DMS53 (cell line): ENCODE measurements around the gene TOR2A.
"Not testable (repeated sequence)": the region's sequence is repeated elsewhere in the genome, so short reads cannot be mapped to it uniquely, and the experiment has no call there.

Experiments
- DNase-seq: peaks from one replicate; lab custom pipeline; 2025; lab: John Stamatoyannopoulos, UW

TOR2A gene

DNA sequence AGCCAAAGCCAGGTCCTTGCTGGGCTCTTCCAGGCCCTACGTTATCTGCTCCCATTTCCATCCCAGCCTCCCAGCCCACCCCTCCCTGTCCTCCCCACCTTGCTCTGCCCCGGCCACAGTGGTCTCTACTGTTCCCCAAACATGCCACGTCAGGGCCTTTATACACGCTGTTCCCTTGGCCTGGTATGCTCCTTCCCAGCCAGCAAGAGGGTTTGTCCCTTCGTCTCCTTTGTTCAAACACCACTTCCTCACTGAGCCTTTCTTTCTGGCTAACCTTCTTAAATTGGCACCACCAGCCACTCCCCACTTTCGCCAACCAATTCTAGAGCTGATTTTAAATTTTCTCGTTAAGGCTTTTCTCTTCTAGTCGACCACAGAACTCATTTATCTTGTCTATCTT is 33.6 kb upstream of the TOR2A start:
- no peak for DNase-seq

- no peak for DNase-seq
These were observed 32.8 kb upstream of the TOR2A start for GRCh38 chr9:127767909-127768331.

GRCh38 chr9:127767410-127767809 is 32.3 kb upstream of the TOR2A start:
- DNase-seq, result no peak

DNA sequence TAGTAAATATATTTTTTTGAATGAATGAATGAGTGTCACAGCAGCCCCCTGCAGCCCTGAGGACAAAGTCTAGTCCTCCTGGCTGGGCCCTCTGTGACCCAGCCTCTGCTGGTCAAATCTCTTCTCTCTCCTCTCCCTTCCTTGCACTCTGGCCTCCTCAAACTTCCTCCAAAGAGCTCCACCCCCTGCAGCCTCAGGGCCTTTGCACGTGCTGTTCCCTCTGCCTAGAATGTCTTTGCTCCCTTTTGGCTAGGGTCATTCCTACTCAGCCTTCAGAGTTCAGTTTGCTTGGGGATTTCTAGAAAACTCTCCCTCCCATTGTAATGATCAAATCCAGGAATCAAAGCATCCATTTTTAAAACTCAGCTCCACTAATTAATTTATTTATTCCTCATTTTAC is 30.3 kb upstream of the TOR2A start:
- no peak for DNase-seq

GRCh38 chr9:127763918-127764384 is 28.9 kb upstream of the TOR2A start:
- peak; percentile 57 for DNase-seq

DNA sequence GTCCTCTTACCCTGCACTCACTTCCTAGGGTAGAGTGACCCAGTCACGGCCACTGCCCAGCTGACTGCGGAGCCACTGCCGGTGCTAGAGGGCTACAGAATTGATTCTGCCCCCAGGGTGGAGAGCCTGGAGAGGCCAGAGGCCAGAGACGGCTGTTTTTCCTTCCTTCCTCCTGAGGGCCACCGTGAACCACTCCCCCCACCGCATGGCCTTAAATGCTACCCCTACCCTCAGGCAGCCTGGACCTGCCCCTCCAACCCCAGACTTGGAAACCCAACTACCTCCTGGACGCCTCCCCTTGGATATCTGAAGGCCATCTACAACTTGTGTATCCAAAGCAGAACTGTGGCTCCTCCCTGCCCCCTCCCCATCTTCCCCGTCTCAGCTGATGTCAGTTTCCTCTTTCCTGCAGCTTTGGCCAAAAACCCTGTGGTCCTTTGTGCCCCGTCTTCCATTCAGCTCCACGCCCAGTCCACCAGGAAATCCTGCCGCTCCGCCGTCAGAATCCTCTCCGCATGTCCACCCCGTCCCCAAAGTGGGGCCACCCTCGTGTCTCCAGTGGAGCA is 27.1 kb upstream of the TOR2A start:
- DNase-seq, result no peak

DNA sequence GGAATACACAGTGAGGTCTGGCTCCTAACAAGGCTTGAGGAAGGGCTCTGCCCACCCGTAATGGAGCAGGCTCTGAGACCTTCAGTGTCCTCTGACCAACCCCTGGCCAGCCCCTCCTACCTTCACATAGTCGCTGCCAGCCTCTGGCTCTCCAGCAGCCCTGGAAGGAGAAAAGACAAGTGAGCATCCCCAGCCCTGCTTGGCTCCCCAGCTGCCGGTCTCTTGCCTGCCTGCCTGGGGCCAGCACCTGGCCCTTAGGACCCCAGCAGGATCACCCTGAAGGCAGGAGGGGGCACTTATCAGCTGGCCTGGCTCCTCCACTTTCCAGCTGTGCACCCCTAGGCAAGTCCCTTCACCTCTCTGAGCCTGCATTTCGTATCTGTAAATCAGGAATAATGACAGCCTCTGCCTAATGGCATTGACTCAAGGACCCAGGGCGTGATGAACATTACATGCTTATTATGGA is 26.4 kb upstream of the TOR2A start:
- DNase-seq, result no peak

GRCh38 chr9:127761061-127761460 is 26.0 kb upstream of the TOR2A start:
- no peak for DNase-seq

GRCh38 chr9:127758843-127759242 is 23.7 kb upstream of the TOR2A start:
- DNase-seq, result no peak

- DNase-seq, result not testable (repeated sequence)
These were observed 21.7 kb upstream of the TOR2A start for GRCh38 chr9:127756776-127757175.

DNA sequence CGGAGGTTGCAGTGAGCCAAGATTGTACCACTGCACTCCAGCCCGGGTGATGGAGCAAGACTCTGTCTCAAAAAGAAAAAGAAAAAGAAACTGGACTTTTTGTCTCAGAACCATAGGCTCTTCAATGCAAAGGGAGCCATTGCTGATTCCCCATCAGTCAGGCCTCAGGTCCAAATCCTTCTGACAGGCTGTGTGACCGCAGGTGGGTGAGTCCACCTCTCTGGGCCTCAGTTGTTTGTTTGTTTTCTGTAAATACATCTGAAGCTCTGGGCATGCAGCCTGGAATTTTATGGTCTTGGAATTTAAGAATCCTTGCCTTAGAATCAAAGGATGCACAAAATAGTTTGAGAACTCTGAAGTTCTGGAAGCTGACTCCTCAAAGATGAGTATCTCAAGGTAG is 21.1 kb upstream of the TOR2A start:
- no peak for DNase-seq

GRCh38 chr9:127755061-127756060 is 20.3 kb upstream of the TOR2A start:
- peak; percentile 47 for DNase-seq

GRCh38 chr9:127754099-127755060 is 19.3 kb upstream of the TOR2A start:
- peak; percentile 74 for DNase-seq

GRCh38 chr9:127753622-127754021 is 18.5 kb upstream of the TOR2A start:
- DNase-seq, result no peak

DNA sequence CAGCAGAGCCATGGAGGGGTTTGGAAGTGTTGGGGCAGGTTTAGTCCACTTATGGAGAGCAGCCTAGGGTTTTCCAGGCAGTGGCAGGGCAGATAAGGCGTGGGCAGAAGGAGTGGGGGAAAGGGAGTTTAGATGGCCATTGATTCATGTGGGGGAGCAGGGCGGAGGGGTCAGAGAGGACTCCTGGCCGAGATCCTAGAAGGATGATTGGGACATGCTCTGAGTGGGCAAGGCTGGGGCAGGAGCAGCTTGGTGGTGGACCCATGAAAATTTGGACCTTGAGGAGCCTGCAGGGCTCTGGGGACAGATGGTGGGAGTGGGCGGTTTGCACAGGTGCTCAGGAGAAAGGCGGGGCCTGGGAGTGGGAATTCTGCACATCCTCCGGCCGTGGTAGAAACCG is 18.1 kb upstream of the TOR2A start:
- no peak for DNase-seq

DNA sequence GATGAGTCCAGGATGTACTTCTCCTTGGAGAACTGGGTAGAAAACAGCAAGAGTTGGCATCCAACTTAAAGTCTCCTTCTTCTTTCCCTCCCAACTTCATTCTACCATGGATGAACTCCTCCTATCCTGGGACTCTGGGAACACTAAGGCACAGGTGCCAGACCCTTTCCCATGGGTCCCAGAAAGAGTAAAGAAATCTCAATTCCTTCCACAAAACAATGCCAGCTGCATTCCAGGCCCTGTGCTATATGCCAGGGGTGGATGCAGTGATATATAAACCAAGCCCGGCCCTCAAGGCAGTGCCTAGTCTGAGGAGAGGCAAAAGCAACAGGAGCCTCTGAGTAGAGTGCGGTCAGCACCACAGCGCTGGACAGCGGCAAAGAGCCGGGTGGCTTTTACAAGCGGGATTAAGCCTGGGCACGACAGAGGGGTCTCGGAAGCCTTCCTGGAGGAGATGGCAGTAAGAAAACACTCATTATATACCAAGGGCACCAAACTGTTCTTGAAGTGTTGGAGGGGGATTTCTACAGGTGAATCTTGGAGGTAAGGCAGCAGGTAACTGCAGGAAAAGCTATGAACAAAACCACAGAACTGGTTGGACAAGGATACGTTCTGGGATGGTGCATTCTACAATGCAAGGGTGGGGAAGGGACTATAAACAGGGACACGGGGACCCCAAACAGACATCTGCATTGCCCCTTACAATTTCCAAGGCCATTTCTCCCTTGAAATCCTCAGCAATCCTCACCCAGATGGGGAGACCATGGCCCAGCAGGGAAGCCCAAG is 16.4 kb upstream of the TOR2A start:
- no peak for DNase-seq

GRCh38 chr9:127749090-127749787 is 14.1 kb upstream of the TOR2A start:
- DNase-seq, result no peak

DNA sequence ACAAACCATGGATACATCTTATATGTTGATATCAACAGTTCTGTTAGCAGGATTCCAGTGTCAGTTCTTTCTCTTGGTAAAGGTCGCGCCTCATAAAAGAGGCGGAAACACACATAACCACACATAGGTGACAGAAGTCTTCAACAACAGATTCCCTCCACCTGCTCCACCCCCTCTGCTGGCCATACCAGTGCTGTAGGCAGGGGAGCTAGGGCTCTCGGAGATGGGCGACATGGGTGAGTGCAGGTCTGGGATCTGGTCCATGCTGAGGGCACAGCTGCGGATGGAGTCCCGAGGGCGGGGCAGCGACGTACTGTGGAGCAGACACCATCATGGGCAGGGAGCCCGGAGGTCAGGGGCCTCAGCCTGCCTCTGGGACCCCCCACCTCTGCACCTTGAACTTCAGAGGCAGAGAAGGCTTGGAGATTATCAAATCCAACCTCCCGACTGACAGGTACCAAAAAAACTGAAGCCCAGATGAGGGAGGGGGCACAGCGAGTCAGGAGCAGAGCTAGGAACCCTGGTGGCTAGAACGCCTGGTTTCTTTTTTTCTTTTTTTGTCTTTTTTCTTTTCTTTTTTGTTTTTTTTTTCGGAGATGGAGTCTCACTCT is 12.0 kb upstream of the TOR2A start:
- peak; percentile 59 for DNase-seq

GRCh38 chr9:127744398-127745110 is 9.5 kb upstream of the TOR2A start:
- no peak for DNase-seq
